Inflammatory macrophage treated with lipopolysaccharide for 1 hour (primary cell): ENCODE measurements around the gene TEN1.

Experiments
- DNase-seq, 2 donors: peaks; one replicate each; pipeline ENCODE4 v3.0.0-alpha.2; 2020 to 2022

The TEN1 gene

DNA sequence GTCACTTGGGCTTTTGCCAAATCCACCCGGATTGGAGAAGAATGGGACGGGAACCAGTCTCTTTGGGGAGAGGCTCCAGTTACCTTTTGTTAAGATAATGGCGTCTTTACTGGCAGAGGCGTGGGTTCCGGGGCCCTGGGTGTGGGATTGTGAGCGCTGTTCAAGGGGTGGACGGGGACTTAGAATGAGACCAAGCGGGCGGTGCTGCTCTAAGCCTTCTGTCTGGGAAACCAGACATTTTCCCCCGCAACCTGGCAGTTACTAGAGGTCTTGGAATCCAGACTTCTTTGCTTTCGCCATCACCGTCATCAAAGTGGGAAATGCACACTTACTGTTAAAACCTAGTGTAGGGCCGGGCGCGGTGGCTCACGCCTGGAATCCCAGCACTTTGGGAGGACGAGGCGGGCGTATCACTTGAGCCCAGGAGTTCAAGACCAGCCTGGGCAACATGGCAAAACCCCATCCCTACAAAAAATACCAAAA is 706 bp downstream of the TEN1 start:
- no peak for DNase-seq

DNA sequence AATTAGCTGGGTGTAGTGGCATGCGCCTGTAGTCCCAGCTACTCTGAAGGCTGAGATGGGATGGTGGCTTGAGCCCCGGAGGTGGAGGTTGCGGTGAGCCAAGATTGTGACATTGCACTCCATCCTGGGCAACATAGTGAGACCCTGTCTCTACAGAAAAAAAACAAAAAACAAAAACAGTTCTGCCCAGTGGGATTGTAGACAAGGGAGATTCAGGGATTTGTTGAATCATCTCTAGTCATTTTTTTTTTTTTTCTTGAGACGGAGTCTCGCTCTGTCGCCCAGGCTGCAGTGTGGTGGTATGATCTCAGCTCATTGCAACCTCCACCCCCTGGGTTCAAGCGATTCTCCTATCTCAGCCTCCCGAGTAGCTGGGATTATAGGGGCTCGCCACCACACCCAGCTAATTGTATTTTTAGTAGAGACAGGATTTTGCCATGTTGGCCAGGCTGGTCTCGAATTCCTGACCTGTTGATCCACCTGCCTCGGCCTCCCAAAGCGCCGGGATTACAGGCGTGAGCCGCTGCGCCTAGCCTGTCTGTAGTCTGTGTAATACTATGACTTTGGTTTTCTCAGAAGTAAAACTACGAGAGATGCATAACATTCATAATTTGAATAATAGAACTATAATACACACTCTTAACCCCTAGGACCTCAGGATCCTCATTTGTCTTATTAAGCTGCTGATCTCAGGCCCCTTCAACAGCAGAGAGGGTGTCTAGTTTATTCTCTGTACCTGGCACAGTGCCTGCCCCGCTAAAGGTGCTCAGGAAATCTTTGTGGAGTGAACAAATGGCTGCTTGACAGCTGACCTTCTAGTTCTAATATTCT is 1.4 kb downstream of the TEN1 start:
- no peak for DNase-seq

DNA sequence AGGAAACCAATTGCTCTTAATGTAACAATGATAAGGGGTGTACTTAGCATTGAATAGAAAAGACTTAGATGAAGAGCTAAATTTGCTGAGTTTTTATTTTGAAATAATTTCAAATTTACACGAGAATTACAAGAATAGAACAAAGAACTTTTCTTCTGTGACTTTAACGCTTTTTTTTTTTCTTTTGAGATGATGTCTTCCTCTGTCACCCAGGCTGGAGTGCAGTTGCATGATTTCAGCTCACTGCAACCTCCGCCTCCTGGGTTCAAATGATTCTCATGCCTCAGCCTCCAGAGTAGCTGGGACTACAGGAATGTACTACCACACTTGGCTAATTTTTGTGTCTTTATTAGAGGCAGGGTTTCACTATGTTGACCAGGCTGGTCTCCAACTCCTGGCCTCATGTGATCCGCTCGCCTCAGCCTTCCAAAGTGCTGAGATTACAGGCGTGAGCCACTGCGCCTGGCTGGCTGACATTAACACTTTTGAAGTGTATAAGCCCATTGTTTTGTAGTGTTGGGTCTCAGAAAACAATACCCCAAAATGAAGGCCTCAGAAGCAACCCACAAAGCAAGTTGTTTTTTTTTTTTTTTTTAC is 2.1 kb downstream of the TEN1 start:
- no peak for DNase-seq

DNA sequence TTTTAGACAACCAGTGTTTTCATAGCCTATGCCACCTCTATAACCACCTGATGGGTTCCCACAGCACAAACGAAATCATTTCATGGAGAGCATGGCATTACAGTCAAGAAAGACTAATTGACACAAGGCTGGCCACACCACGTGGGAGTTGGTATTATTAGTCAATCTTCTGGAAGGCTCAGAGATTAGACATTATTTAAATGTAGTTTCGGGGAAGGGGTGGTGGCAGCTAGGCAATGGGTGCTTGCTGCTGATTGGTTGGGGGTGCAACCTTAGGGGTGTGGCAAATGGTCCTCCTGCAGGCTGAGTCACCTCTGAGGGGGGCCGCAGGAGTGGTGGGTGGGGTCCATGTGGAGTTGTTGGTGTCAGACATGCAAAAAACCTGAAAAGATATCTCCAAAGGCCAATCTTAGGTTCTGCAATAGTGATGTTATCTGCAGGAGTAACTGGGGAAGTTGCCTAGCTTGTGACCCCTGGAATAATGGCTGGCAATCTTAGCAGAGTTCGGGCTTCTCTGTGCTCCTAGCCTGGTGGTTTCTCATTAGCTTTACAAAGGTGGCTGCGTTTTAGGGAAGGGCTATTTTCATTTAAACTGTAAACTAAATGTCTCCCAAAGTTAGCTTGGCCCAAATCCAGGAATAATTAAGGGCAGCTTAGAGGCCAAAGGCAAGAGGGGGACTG is 4.6 kb downstream of the TEN1 start:
- DNase-seq, result peak; percentile 56 to 69

DNA sequence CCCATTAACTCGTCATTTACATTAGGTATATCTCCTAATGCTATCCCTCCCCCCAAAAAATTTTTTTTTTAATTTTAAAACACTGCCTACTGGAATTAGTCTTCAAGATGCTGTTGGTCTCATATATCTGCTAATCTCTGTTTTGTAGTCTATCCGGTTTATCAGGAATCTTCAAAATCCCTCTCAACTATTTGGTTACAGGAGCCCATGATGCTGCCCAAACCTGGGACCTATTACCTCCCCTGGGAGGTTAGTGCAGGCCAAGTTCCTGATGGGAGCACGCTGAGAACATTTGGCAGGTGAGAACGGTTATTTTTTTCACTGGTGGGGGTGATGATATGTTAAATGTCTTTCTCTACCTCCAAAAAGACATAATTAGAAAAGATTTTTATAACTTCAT is 6.9 kb downstream of the TEN1 start:
- no peak for DNase-seq

DNA sequence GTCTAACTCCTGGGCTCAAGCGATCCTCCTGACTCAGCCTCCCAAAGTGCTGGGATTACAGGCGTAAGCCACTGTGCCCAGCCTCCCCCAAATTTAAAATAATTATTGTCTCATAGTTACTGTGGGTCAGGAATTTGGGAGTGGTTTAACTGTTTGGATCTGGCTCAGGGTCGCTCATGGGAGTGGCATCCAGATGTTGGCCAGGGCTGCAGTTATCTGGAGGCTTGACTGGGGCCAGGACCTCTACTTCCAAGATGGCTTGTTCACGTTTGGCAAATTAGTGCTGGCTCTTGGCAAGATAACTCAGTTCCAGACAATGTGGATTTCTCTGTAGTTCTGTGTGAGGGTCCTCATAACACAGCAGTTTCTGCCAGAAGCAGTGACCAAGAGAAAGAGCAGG is 8.0 kb downstream of the TEN1 start:
- DNase-seq, result no peak

DNA sequence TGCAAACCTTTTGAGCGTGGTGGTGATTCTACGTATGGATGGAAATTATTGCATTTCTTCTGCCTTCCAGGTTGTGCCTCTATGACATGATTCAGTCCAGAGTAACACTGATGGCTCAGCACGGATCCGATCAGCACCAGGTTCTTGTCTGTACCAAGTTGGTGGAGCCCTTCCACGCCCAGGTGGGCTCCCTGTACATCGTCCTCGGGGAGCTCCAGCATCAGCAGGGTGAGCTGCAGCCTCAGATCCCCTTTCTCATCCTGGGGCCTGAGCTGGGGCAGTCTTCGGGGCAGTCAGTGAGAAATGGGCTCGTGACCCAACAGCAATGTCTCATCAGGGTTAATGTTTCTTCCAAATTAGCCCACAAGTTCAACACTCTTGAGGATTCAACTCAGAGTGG is 12.4 kb downstream of the TEN1 start:
- no peak for DNase-seq

DNA sequence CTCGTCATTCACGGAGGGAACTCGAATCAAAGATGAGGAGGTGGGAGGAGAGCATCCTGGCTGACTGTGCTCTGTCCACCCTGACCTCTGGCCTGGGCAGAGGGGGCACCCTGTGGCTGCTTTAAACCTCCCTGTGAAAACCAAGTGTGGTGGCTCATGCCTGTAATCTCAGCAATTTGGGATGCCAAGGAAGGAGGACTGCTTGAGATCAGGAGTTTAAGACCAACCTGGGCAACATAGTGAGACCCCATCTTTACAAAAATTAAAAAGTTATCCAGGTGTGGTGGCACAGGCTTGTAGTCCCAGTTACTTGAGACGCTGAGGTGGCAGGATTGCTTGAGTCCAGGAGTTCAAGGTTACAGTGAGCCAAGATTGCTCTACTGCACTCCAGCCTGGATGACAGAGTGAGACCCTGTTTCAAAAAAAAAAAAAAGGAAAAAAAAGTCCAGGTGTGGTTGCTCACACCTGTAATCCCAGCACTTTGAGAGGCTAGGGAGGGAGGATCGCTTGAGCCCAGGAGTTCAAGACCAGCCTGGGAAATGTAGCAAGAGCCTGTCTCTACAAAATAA is 15.8 kb downstream of the TEN1 start:
- no peak for DNase-seq

DNA sequence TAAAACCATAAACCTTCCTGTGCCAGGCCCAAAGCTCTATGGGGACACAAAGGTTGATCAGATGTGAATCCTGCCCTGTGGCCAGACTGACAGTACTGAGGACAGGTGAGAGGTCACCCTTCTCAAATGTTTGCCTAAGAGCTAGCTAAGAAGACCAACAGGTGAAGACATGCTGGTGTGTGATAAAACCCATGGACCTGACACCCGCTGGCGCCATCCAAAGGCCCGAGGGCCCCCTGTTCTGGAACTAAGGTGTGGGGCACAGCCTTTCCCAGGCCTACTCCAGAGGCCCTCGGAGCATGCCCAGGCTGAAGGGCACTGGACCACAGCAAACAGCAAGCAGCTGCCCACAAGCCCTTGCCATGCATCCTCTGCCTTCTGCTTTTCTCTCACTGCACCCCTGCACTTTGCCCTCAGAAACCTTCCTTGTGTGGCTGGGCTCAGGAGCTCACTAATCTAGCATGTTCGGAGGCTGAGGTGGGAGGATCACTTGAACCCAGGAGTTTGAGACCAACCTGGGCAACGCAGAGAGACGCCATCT is 16.4 kb downstream of the TEN1 start:
- DNase-seq, result no peak

DNA sequence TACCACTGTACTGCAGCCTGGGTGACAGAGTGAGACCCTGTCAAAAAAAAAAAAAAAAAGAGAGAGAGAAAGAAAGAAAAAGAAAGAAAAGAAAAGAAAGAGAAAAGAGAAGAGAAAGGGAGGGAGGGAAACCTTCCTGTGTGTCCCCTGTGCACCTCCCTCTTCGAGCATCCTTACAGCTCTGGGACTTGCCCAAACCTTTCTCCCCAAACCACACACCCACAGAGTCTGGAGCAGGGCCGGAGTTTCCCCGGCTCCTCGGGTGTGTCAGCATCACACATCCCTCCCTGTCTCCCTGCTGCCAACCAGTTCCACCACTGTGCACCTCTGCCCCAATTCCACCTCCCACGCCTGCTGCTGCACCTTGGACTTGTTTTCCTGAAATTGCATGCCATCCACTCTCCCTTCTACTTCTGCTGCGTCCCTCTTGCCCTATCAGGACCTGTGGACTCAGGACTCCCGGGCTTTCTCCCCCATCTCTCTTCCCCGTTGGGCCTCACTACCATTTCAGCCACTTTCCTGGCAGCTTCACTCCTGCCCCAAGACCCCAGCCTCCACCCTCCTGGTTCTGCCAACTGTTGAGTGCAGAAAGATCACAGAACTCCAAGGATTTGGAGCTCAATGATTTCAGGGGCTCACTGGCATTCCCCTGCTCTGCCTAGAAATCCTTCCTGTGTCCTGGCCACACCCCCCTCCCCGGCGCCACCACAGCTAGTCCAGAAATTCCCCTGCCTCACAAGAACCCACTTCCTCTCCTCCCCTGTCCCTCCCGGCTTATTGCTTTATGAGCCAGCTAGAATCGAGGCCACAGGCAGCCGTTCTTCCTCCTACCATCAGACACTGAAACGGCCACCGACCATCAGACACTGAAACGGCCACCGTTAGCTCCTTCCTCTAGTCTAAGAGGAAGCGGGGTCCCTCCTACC is 17.9 kb downstream of the TEN1 start:
- DNase-seq, result peak; percentile 91 to 95

DNA sequence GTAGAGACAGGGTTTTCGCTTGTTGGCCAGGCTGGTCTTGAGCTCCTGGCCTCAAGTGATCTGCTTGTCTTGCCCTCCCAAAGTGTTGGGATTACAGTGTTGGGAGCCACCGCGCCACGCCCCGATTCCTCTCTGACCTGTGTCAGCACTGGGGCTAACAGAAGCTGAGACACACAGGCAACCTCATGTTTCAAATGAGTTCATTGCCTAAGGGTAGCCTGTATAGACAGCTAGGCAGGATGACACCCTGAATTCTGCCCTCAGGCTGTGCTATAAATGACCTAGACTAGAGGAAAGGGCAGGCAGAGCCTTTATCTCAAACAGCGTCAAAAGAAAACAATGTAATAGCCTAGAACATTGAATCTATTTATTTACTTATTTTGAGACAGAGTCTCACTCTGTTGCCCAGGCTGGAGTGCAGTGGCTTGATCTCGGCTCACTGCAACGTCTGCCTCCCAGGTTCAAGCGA is 19.3 kb downstream of the TEN1 start:
- no peak for DNase-seq

DNA sequence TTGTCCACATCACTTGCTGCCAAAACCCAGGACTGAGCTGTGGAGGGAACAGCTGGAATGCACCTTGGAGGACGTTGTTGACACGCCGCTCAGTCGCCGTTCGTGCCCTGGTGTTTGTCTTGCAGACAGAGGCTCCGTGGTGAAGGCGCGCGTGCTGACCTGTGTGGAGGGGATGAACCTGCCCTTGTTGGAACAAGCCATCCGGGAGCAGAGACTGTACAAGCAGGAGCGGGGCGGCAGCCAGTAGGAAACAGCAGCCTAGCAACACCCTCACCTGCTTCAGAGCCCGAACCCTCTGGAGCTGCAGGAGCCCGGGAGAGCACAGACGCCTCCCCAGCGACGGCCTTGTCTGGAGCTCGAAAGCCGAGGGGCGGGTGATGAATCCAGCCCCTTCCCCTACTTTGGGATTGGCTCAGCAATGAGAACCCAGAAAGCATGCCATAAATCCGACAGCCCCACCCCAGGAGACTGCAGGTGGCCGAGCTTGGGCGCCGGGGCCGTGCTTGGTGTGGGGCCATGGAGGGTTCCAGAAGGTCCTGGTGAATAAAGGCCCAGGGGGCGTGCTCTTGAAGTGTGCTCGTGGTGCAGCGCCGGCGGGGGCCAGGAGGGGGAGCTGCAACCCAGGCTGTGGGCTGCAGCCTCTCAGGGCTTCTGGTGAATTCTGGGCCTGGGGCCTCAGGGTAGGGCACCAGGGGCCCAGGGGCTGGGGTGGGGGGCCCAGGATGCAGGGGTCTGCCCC is 21.1 kb downstream of the TEN1 start:
- peak in 1 of 2 donors; percentile 79 for DNase-seq

DNA sequence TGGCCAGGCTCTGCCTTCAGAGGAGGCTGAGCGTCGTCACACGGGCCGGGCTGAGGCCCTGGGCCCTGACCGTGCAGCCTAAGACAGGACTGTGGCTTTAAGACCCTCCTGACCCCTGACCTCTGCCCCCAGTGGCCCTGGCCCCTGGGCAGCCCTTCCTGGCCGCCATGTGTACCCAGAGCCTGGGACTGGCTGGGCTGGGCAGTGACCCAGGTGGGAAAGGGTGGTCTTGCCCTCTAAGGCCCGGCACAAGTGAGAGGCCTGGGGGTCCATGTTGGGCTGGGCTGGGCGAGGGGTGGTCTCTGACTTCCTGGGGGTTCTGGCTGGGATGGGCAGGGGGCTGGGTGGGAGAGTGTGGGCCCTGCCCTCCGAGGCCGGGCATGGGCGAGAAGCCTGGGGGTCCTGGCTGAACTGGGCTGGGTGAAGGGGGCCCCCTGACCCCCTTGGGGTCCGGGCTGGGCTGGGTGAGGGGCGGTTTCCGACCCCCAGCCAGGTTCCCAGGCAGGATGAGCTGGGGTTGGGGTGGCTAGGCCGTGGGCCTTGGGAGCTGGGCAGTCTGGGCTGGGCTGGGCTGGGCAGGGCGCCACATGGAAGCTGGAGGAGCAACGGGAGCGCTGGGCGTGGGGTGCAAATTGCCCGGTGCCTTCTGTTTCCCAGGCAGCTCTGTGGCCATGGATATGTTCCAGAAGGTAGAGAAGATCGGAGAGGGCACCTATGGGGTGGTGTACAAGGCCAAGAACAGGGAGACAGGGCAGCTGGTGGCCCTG is 21.9 kb downstream of the TEN1 start, which contains the start of gene CDK3:
CDK3 (plus strand) TSS at position 101 of the 767 bp plus-strand sequence; CDS start at position 672, 571 bp downstream.
- no peak for DNase-seq

DNA sequence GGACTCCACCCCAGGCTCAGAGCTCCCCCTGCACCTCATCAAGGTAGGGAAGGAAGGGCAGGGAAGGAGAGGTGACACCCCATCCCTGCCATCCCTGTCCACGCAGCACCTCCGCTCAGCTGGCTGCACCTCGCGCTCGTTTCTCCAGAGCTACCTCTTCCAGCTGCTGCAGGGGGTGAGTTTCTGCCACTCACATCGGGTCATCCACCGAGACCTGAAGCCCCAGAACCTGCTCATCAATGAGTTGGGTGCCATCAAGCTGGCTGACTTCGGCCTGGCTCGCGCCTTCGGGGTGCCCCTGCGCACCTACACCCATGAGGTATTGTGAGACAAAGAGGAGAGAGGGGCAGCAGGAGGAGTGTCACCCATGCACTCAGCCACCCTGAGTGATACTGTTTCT is 23.1 kb downstream of the TEN1 start:
- DNase-seq, result no peak

DNA sequence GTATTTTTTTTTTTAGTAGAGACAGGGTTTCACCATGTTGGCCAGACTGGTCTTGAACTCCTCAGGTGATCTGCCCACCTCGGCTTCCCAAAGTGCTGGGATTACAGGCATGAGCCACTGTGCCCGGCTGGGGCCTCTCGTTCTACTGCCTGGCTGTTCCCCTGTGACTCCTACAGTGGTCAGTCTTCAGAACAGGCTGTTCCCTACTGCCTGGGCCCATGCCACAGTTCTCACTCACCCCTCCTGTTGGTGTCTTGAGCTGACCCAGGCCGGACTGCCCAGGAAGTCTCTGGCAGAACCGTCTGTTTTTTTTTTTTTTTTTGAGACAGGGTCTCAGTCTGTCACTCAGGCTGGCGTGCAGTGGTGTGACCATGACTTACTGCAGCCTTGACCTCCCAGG is 24.9 kb downstream of the TEN1 start:
- no peak for DNase-seq

DNA sequence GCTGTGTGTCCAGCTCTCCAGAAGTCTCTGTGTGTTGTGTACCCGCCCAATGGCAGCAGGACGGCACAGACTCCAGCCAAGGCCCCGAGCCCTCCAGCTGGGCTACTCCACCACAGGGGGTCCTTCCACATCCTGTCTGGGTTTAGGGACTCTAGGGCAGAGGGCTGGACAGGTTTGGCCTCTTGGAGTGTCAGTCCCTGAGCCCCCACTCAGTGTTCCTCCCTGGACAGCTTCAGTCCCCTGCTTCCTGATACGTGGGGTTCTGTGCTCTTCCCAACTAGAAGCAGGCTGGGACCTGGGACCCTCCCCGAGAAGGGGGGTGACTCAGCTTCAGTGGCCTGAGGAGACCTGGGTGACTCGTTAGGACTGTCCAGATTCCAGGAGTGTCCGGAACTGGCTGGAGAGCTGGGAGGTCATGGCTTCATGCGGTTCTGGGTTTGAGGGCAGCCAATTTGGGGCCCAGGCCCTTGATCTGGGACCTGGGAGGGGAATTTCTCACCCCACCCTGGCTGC is 25.8 kb downstream of the TEN1 start:
- no peak for DNase-seq

DNA sequence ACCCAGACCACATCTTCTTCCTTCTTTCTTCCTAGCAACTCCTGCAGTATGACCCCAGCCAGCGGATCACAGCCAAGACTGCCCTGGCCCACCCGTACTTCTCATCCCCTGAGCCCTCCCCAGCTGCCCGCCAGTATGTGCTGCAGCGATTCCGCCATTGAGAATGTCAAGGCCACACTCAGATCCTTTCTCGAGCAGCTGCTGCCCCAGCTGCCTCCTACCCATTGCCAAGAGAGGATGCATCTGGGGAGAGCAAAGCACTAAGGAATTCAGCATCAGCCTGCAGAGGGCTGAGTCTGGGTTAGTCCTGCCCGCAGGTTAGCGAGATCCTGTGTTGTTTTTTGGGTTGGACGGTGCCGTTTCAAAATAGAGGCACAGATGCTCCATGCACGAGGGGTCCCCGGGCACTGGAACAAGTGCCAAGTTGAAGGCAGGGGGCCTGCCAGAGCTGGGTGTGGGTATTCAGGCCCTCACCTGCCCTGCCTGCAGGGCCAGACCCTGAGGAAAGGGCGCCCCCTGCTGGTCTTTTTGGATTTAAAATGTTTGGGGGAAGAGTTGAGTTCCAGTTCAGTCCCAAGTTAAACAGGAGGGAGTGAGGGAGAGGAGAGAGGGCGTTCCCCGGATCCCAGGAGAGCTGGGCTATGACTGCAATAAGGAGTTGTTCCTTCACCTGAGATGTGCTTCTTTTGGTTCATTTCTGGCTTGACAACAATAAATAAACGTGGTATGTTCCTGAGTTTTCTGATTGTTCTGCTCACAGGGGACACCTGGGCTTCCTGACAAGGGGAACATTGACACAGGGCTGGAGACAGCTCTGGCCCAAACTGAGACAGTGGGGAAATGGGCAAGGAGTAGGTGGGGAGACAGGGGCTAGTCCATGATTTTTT is 26.5 kb downstream of the TEN1 start:
- peak; percentile 34 to 96 for DNase-seq

DNA sequence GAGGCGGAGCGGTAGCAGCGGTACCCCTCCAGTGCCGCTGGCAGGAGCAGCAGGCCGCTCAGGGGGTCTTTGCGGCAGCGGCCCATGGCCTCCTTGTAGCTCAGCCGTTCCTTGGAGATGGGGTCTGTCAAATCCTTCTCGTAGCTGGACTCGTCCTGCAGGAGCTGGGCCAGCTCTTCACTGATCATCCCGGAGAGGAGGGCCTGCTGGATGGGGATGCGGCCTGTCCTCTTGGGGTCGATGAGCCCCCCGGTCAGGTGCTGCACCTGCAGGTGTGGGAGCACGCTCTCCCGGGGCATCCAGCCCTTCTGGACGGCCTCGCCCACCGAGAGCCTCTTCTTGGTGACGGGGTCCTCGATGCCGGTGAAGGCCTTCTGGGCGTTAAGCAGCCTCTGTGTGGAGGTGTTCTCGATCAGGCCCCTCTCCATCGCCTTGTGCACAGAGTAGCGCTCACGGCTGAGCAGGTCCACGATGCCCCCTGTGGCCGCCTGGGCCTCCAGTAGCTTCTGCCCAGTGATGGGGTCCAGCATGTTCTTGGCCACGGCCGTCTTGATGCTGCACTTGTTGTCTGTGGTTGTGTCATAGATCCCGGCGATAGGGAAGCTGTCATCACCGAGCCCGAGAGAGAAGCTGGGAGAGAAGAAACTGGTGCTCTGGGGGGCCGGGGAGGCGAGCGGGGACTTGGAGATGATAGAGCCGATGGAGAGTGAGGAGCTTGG is 28.2 kb downstream of the TEN1 start:
- no peak for DNase-seq

DNA sequence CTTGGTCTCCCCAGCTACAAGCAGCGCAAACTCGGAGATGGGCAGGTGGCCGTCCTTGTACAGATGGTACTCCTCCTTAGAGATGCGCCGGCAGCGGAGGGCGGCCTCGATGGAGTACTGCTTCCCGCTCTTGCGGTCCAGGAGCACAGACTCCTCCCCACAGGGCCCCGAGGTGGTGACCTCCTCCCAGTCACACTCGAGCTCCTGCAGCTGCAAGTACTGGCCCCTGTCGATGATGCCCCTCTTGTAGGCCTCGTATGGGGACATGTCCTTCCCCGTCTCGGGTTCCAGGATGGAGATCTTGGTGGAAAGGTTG is 28.8 kb downstream of the TEN1 start:
- DNase-seq, result no peak
